Activated CD4-positive, alpha-beta T cell treated with anti-CD3 and anti-CD28 coated beads, Interleukin-2, amount 50 U/mL, for 4 hours (primary cell): Measurements from ENCODE around the gene PDIA3.
"Not testable (repeated sequence)": the region's sequence is repeated elsewhere in the genome, so short reads cannot be mapped to it uniquely, and the experiment has no call there.

Experiments used
- DNase-seq, 2 experiments: peaks; one replicate each; pipeline ENCODE4 v3.0.0-alpha.2; 2020

Gene PDIA3

DNA sequence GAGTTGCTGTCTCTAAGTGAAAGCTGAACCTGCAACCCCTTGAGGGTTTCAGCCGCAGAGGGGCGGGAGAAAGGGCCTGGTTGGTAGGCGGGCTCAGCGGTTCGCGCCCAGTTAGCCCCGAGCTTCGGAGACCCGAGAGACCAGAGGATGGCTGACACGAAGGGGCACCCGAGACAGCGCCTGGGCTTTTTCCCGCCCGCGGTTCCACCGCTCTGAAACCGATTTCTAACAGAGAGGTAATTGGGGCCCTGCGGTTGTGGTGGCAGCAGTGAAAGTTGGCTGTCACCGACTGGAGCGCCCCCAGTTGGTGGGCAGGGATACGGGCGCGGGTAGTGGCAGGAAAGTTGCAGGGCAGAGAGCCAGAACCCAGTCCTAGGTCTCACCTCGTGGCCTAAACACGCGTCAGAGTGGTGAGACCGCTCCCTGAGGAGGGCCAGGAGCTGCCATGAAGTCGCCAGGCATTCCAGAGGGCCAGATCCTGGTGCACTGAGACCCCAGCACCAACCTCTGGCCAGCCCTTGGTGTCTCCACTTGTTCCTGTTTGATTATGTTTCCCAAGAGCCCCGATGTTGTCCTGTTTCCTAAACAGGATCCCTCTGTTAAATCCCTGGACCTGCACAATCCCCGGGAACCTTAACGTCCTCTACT, 31.2 kb downstream of the PDIA3 start:
- DNase-seq, result peak; percentile 79 to 80

- no peak for DNase-seq
Observed at GRCh38 chr15:43779016-43779415, 32.8 kb downstream of the PDIA3 start.

GRCh38 chr15:43789409-43789808, 43.2 kb downstream of the PDIA3 start:
- no peak for DNase-seq

DNA sequence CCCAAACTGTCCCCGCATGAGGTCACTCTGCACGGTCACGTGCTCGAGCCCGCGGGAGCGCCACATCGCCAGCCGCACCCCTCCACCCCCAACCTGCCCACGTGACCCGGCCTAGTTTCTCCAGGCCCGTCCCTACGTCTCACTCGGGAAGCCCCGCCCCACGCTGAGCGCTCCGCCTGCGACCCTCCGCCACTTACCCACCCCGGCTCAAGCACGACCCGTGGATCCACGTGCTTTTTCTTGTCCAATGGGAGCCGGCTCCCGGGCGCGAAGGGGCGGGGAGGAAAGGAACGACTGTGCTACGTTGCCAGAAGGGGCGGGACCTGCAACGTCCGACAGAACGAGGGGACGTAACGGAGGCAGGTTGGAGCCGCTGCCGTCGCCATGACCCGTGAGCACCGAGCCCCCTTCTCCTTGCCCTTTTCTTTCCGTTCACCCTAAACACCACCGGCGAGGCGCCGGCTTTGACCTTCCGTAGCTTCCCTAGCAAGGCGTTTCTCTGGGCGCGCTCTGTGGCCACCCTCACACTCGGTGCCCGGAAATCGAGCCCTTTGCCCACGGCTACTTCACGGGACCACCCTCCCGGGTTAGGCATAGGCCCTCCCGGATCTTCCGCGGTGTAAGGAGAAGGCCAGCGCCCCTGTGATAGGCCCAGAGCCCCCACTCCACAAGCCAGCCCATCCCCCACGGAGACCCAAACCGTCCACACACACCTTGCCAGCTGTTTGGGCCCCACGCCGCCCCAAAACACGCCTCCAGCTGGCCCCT, 45.9 kb downstream of the PDIA3 start, which contains the start of gene SERF2:
SERF2 (plus strand) TSS at position 328 of the 768 bp plus-strand sequence; CDS start at position 385, 57 bp downstream.
- DNase-seq, result peak; percentile 100

- DNase-seq, result peak; percentile 10 to 27
Observed at GRCh38 chr15:43792761-43793476, 46.7 kb downstream of the PDIA3 start.

DNA sequence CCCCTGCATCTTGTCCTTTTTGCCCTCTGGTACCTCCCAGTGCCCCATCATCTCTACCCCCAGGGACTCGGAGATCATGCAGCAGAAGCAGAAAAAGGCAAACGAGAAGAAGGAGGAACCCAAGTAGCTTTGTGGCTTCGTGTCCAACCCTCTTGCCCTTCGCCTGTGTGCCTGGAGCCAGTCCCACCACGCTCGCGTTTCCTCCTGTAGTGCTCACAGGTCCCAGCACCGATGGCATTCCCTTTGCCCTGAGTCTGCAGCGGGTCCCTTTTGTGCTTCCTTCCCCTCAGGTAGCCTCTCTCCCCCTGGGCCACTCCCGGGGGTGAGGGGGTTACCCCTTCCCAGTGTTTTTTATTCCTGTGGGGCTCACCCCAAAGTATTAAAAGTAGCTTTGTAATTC, 47.4 kb downstream of the PDIA3 start:
- no peak for DNase-seq

GRCh38 chr15:43794269-43795037, 48.2 kb downstream of the PDIA3 start:
- DNase-seq, result no peak

DNA sequence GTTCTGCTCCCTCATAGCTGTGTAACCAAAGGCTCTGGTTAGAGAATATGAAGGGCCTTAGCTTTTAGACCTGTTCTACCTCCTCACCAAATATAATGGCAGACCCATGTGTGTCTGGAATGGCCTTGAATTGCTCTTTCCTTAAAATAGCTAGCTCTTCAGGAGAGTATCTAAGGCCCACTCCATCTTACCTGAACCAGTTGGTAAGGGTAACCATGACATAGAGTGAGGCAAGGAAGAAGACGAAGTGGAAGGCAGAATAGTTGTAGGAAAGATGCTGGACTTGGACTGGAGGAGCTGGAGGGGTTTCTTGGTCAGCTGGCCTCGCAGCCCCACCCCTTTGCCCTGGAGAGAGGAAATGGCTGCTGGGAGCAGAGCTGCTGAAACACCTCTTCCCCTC, 49.0 kb downstream of the PDIA3 start:
- DNase-seq, result no peak

GRCh38 chr15:43795997-43796396, 49.8 kb downstream of the PDIA3 start:
- no peak for DNase-seq

DNA sequence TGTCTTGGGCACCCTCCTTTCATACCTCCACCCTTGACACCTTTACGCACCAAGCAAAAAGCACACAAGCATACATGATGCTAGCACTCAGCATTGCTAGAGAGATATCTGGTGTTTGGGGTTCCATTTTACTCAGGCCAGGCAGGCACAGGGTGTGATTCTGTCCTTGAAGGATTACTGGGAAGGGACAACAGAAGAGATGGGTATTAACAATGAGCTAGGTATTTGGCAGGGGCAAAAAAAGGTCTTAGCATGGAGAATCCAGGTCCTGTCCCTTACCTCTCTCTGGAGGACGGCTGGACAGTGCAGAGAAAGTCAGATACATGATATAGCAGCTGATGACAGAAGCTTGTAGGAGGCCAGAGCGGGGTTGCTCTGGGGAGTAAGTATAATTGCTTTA, 50.3 kb downstream of the PDIA3 start:
- no peak for DNase-seq

DNA sequence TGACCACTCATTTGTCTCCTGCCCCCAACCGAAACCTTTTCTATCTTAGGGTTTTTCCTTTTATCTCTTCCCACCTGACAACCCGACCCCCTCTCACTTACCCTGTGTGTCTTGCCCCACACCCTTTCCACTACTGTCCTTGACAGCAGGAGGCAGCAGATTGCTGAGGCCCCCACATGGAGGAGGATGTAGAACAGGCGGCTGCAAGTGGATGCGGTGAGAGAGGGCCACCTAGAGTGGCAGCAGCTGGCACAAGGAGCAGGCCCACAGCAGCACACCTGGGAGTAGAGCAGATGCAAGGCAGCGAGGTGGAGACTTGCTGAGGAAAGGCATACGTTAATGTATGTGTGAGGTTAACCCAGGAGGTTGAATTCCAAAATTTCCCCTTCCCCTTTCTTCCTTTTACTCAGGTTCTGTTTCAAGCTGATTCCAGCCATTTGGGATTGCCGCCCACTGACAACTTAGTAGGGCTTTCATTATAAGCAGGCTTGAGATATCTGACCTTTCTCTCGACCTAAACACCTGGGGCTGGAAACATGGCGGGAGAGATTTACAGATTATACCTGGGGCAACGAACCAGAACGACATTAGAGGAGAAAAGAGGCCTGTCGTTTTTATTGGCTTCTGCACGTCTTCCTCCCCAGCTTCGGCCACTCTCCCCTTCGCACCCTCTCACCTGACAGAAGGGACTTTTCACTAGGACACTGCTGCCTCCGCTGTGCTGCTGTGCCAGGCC, 53.1 kb downstream of the PDIA3 start:
- DNase-seq, result no peak

- DNase-seq, result no peak
Observed at GRCh38 chr15:43799945-43800285, 53.7 kb downstream of the PDIA3 start, which contains the start of gene SERINC4. Gene SERINC4 (minus strand): TSS chr15:43800220. CDS start chr15:43799986, 234 bp downstream.

- DNase-seq, result peak; percentile 90 to 92
Observed at GRCh38 chr15:43800286-43801141, 54.3 kb downstream of the PDIA3 start, which contains the start of gene HYPK. Gene HYPK (plus strand): TSS chr15:43800599. CDS start chr15:43800623, 24 bp downstream.

DNA sequence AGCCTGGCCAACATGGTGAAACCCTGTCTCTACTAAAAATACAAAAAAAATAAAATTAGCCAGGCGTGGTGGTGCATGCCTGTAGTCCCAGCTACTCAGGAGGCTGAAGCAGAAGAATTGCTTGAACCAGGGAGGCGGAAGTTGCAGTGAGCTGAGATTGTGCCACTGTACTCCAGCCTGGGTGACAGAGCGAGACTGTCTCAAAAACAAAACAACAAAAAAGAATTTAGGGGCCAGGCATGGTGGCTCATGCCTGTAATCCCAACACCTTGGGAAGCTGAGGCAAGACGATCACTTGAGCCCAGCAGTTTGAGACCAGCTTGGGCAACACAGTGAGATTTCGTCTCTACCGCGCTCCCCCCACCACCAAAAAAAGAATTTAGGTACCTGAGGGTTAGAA, 56.4 kb downstream of the PDIA3 start:
- not testable (repeated sequence) for DNase-seq

DNA sequence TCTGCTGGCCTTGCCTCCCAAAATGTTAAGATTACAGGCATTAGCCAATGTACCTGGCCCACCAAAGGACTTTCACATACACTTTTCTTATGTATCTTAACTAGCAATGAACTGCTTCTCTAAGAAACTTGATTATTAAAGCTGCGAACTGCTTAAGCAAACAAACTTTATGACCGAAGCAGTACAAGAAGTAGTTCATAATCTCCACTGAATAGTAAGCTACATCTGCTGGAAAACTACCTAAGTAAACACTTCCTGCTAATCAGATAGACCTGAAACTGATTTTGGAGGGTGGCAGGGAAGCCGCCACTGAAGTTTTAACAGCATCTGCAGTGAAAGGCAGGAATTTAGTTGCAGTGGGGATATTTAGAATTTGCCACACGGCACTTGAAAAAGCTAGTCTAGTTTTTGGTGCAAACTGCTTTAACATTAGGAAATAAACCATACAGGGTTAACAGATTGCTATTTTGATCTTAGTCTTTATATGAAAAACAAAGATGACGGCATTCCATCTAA, 62.3 kb downstream of the PDIA3 start:
- DNase-seq, result no peak

GRCh38 chr15:43808960-43809678, 62.9 kb downstream of the PDIA3 start:
- no peak for DNase-seq

GRCh38 chr15:43815064-43815463, 68.8 kb downstream of the PDIA3 start:
- DNase-seq, result not testable (repeated sequence)

DNA sequence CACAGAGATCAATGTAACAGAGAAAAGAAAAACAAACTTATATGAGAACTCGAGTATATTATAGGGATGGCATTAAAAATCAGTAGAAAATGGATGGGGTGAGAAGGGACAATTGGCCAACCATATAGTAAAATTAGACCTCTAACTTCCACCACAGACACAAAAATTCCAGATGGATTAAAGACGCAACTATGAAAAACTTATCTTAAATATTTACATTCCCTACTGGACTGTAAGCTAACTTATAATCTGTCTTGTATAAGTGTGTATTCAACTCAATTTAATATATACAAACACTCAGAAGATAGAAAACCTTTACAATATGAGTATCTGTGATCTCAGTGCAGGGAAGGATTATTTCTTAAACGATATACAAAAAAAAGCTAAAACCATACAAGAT, 75.3 kb downstream of the PDIA3 start:
- DNase-seq, result no peak
